Endothelial cell (in vitro differentiated cells): Measurements from ENCODE around the gene MED25. TPM values are rescaled to one million over a fixed set of nuclear protein-coding genes. Genes with fewer than 3 reads are reported as not detected.

ENCODE experiments used
- DNase-seq: peaks from one replicate; pipeline ENCODE4 v3.0.0; 2021; ENCODE audit warnings: low spot score
- H3K27ac Mint-ChIP-seq: one replicate; pipeline ENCODE4 v1.8.0; 2021; ENCODE audit warnings: mixed read lengths, inconsistent platforms; ENCODE audit not compliant: unreplicated experiment
- H3K27me3 Mint-ChIP-seq: one replicate; pipeline ENCODE4 v1.8.0; 2021; ENCODE audit warnings: mild to moderate bottlenecking, moderate library complexity, mixed read lengths, inconsistent platforms; ENCODE audit not compliant: unreplicated experiment
- H3K36me3 Mint-ChIP-seq: one replicate; pipeline ENCODE4 v1.8.0; 2021; ENCODE audit warnings: mild to moderate bottlenecking, low read depth, mixed read lengths, inconsistent platforms; ENCODE audit not compliant: unreplicated experiment
- H3K4me1 Mint-ChIP-seq: one replicate; pipeline ENCODE4 v1.8.0; 2021; ENCODE audit warnings: mild to moderate bottlenecking, mixed read lengths, inconsistent platforms; ENCODE audit not compliant: unreplicated experiment
- H3K4me3 Mint-ChIP-seq: one replicate; pipeline ENCODE4 v1.8.0; 2021; ENCODE audit warnings: mild to moderate bottlenecking, mixed read lengths, inconsistent platforms; ENCODE audit not compliant: unreplicated experiment
- H3K9me3 Mint-ChIP-seq: one replicate; pipeline ENCODE4 v1.8.0; 2021; ENCODE audit warnings: mixed read lengths, inconsistent platforms; ENCODE audit not compliant: unreplicated experiment
- CTCF ChIP-seq: fragments of 200-600 bp; sonication (generic); IDR thresholded peaks from one replicate; pipeline ENCODE4 v1.5.0; 2021; ENCODE audit warnings: antibody characterized with exemption; ENCODE audit not compliant: unreplicated experiment
- total RNA-seq: library from RNA; stranded (reverse); fragmentation: NEBNext Ultra II Directional; extraction: Animal tissue kit (Norgen Biotek cat#: 25700); gene quantifications from one replicate; pipeline ENCODE4 v1.2.1, GENCODE V29; 2021; ENCODE audit not compliant: unreplicated experiment

MED25 gene
- total RNA-seq, 1 donor from 2014 or later = 117 TPM

DNA sequence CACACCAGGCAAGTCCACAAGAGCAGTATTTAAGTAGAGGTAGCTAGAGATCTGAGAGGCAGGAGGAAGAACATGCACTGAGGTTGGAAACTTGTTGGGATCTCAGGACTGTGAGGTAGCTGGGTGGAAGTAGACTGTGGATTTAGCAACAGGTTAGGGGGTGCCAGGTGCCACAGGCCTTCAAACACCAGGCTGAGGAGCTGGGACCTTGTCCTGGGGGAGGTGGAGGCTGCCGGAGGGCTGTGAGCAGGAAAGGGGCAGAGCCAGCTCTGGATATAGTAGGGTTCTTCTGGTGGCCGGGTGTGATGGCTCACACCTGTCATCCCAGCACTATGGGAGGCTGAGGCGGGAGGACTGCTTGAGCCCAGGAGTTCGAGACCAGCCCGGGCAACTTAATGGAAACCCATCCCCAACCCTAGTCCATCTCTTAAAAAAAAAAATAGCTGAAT, 8.1 kb upstream of the MED25 start:
- peaks cover 10% of the 10 kb centered on the region for H3K36me3 Mint-ChIP-seq
- no peaks in the 10 kb centered on the region for H3K9me3 Mint-ChIP-seq
- DNase-seq = no peak
- no peak for TF ChIP-seq CTCF
- peak overlapping the region; percentile 88 for H3K27ac Mint-ChIP-seq
- H3K4me1 Mint-ChIP-seq = peaks cover 29% of the 10 kb centered on the region
- peak overlapping the region; percentile 77 for H3K4me3 Mint-ChIP-seq
- peaks cover 24% of the 10 kb centered on the region for H3K27me3 Mint-ChIP-seq

GRCh38 chr19:49811328-49811727, 6.8 kb upstream of the MED25 start:
- Mint-ChIP-seq H3K4me3 (no peak overlapping the region), H3K9me3 (no peaks in the 10 kb centered on the region), H3K27me3 (peaks cover 24% of the 10 kb centered on the region), H3K36me3 (peaks cover 6% of the 10 kb centered on the region), H3K4me1 (peaks cover 25% of the 10 kb centered on the region), H3K27ac (no peak overlapping the region)
- TF ChIP-seq CTCF = no peak
- no peak for DNase-seq

- Mint-ChIP-seq H3K27me3 (peaks cover 27% of the 10 kb centered on the region), H3K4me1 (peaks cover 27% of the 10 kb centered on the region), H3K9me3 (no peaks in the 10 kb centered on the region), H3K36me3 (peaks cover 3% of the 10 kb centered on the region), H3K4me3 (peak overlapping the region; percentile 94), H3K27ac (peak overlapping the region; percentile 100)
- TF ChIP-seq CTCF = no peak
- DNase-seq = no peak
These were observed 5.6 kb upstream of the MED25 start for GRCh38 chr19:49812452-49812996.

- no peaks in the 10 kb centered on the region for H3K9me3 Mint-ChIP-seq
- H3K27me3 Mint-ChIP-seq = peaks cover 27% of the 10 kb centered on the region
- H3K4me3 Mint-ChIP-seq = peak within 1 kb of the TSS; percentile 94
- peaks cover 30% of the 10 kb centered on the region for H3K4me1 Mint-ChIP-seq
- TF ChIP-seq CTCF = peak; percentile 37
- no peaks in the 10 kb centered on the region for H3K36me3 Mint-ChIP-seq
- peak within 1 kb of the TSS; percentile 100 for H3K27ac Mint-ChIP-seq
- peak; percentile 92 for DNase-seq
These were observed 4.9 kb upstream of the MED25 start, which contains the start of gene FUZ for GRCh38 chr19:49812997-49813861. TSS of gene FUZ (minus strand) at chr19:49813292. CDS start at chr19:49813106, 186 bp downstream.

GRCh38 chr19:49814010-49814409, 4.1 kb upstream of the MED25 start:
- H3K9me3 Mint-ChIP-seq = no peaks in the 10 kb centered on the region
- H3K4me3 Mint-ChIP-seq = no peak overlapping the region
- peak overlapping the region; percentile 100 for H3K27ac Mint-ChIP-seq
- no peak for TF ChIP-seq CTCF
- H3K27me3 Mint-ChIP-seq = peaks cover 30% of the 10 kb centered on the region
- no peaks in the 10 kb centered on the region for H3K36me3 Mint-ChIP-seq
- H3K4me1 Mint-ChIP-seq = peaks cover 34% of the 10 kb centered on the region
- no peak for DNase-seq
